ENCODE data around the gene IL37. TPM values are rescaled to one million over a fixed set of nuclear protein-coding genes. Genes with fewer than 3 reads are reported as not detected.
A peak's percentile ranks its signal among the peaks of the same experiment; 100 is the strongest.

Gene IL37, protein sequence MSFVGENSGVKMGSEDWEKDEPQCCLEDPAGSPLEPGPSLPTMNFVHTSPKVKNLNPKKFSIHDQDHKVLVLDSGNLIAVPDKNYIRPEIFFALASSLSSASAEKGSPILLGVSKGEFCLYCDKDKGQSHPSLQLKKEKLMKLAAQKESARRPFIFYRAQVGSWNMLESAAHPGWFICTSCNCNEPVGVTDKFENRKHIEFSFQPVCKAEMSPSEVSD
- 0.29 TPM for total RNA-seq

DNA sequence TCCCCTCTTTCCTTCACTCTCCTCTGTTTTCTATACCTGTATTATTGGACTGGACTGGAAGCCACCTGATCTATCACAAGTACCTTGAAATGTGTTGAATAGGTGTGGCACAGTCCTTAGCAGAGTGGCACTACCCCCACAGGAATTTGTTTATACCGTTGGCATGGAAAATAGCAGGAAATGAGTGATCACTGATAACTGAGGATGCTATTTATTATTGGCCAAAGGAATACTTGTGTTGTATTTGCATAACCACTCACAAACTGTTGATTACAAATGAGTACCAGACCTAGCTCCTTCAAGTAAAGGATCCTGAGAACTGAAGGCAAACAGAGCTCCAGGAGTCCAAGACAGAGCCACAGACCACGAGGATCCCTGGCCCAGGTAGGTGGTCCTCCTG lies at the start of gene IL37:
IL37 (plus strand) TSS at position 301 of the 400 bp plus-strand sequence. CDS start 1,848 bp downstream, outside the sequence.
- DNase-seq (ENCODE audit: low spot score): no peak

- no peak for DNase-seq (ENCODE audit: low spot score)
Observed at GRCh38 chr2:112864072-112864471, 46.9 kb upstream of the IL37 start.

DNA sequence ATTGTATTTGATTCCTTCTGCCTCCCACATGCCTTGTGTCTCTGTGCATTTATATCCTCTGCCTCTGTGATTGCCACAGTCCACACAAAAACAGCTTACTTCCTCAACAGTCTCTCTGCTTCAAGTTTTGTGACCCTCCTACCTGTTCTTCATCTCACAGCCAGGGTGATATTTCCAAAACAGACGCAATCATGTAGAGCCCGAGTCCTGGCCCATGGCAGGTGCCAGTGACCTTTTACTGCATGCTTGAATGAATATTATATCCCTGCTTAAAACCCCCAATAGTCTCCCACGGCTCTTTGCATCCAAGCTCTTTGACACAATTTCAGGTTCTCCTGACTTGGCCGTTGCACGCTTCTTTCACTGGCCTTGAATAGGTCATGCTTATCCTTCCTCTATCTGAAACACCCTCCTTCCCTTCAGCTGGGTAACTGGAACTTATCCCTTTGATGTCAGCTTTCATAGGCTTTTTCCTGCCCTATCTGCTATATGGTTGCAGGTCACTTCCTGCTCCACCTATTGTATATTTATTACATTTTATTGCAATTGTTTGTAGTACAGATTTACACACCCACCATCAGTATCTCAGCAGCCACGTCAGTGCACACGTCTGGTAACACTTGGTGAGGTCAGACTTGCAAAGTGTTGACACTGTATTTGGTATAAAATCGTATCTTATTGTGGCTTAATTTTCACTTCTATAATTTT lies 44.7 kb upstream of the IL37 start:
- no peak for DNase-seq (ENCODE audit: low spot score)

GRCh38 chr2:112867701-112868631 lies 43.0 kb upstream of the IL37 start:
- DNase-seq (ENCODE audit: low spot score): no peak

GRCh38 chr2:112869258-112869842 lies 41.6 kb upstream of the IL37 start:
- peak; percentile 92 for DNase-seq (ENCODE audit: low spot score)

DNA sequence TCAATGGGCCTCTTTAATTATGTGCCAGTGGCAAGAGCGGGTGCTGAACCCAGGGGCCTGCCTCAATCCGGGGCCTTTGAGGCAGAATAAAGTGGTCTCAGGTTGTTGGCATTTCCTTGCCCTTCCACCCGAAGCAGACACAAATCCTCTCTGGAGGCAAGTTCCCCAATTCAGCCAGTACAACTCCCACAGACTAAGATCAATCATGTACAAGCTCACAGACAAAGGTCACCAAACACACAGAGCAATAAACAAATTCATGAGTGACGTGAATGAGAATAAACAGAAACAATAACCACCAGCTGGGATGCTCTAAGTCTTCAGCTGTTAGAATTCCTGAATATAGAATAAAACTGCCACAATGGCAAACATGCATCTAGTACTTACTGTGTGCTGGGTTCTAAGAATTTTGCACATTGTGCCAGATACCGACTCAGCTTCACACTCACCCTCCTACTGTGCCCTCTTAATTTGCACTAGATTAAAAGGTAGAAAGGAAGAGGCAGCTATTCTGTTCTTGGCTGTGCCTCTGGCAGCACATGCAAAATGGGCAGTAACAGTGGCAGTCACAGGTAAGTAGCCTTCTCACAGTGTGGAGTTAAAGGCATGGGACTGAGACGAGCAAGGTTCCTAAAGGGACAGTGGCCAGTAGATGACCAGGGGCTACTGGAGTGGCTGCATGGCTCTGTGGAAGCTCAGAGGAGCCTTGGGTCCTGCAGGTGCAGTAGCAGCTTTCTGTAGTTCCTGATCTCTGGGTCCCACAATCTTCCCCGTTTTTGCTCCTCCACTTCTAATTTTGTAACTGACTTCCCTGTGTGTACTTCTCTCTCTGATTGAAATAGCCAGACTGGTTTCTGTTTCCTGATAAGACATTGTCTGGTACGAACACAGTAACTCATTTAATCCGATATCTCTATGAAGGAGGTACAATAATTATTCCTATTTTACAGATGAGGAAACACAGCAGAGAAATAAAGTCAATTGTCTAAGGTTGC lies 39.8 kb upstream of the IL37 start:
- no peak for DNase-seq (ENCODE audit: low spot score)

DNA sequence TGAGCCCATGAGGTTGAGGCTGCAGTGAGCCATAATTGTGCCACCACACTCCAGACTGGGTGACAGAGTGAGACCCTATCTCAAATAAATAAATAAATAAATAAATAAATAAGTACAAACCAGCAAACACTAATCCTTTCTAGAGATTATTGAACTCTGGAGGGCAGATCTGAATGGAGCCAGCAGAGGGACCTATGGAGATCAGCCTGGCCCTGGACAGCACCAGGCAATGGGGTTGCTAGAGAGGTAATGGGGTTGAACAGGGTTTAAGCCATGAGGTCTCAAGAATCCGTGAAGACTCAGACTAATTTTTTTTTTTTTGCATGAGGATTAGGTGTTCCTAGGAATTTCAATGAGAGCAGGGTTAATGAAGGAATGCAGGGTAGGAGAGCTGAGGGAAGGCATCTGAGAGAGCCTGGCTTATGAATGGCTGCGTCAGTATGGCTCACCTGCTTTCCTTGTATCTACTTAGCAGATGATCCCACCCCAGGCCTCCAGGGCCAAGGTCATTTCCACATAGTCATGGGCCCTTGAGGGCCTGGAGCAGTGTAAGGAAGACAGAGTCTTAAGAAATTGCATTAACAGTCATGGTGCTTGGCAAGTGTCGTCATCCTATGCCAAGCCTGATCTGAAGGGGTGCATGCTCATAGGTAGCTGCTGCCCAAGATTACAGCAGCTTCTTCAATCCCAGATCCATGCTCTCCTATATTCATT lies 34.6 kb upstream of the IL37 start:
- DNase-seq (ENCODE audit: low spot score): no peak

- no peak for DNase-seq (ENCODE audit: low spot score)
Observed at GRCh38 chr2:112876971-112877361, 34.0 kb upstream of the IL37 start.

- no peak for DNase-seq (ENCODE audit: low spot score)
Observed at GRCh38 chr2:112877423-112877822, 33.5 kb upstream of the IL37 start.

DNA sequence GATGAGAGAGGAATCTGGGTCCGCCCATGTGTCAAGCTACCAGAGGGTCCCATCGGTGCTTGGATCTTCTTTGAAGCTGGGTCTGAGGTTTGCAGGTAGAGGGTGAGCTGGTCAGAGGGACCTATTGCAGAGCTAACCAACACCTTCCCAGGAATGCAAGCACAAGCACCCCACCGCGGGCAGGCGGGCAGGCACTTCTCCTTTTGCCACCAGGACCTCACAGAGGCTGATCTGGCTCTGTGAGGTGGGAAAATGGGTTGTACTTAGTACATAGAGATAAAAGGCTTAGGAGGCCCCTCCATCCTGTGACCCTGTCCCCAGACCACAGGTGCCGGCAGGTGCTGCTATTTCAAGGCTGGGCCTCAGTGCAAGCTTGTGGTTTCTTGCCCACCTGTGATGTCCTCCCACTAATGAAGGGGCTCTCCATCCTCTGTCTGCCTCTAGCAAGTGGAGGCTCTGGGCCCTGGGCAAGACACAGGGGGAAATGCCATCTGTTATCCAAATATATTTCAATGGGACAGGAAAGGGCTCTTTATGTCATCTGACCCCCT lies 31.4 kb upstream of the IL37 start:
- no peak for DNase-seq (ENCODE audit: low spot score)

DNA sequence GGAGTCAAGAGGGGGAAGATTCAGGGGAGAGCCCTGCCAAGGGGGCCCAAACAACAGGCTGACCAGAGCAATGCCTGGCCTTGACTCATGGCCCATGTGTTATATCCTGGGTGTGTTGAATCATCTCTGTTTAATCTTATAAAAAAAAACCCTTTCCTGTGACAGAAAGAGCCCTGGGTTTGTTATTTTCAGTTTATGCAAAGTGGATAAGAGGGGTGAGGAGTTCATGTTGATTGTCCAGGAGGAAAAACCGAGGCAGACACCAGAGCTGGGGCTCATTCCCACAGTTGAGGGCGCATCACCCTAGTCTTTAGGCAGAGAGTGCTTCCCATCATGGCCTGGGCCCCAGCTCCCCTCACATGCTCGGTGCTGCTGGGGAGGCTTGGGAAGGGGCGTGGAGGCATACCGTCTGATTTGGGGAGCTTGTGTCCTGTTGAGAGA lies 30.9 kb upstream of the IL37 start:
- DNase-seq (ENCODE audit: low spot score): no peak

- no peak for DNase-seq (ENCODE audit: low spot score)
Observed at GRCh38 chr2:112880696-112881095, 30.3 kb upstream of the IL37 start.

GRCh38 chr2:112881217-112881985 lies 29.6 kb upstream of the IL37 start:
- DNase-seq (ENCODE audit: low spot score): no peak

GRCh38 chr2:112883669-112884068 lies 27.3 kb upstream of the IL37 start:
- no peak for DNase-seq (ENCODE audit: low spot score)

- DNase-seq (ENCODE audit: low spot score): peak; percentile 48
Observed at GRCh38 chr2:112884869-112885505, 26.0 kb upstream of the IL37 start.

DNA sequence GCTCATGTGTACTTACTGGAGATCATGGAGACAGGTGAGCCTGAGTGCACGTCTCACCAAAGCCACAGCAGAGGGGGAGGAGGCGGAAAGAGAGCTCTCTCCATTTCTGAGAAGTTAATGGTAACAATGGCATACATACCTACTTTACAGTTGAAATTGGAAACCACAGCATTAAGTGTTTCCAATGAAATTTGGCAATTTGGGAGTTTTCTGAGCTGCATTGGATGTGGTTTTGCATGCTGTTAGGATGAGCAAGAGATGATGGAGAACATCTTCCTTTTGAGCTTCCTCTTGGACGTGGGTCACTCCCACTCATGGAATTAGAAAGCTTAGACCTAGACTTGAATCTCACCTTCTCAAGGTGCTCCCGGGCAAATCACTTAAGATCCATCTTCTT lies 25.5 kb upstream of the IL37 start:
- no peak for DNase-seq (ENCODE audit: low spot score)

- DNase-seq (ENCODE audit: low spot score): no peak
Observed at GRCh38 chr2:112886291-112886690, 24.7 kb upstream of the IL37 start.

GRCh38 chr2:112887964-112888749 lies 22.8 kb upstream of the IL37 start:
- DNase-seq (ENCODE audit: low spot score): no peak
